HG02973 (cell line): ENCODE measurements around the gene HINT2.

Experiments
- ATAC-seq: cut with Tn5 transposase; IDR thresholded peaks from one replicate; pipeline ENCODE4 v1.9.1; 2021; ENCODE audit warnings: moderate library complexity; ENCODE audit not compliant: unreplicated experiment

Gene HINT2

GRCh38 chr9:35781066-35781465, 33.8 kb downstream of the HINT2 start:
- ATAC-seq, result no peak

GRCh38 chr9:35778496-35778895, 36.3 kb downstream of the HINT2 start:
- no peak for ATAC-seq

- no peak for ATAC-seq
These were observed 38.8 kb downstream of the HINT2 start for GRCh38 chr9:35776018-35776417.

GRCh38 chr9:35774907-35775635, 39.8 kb downstream of the HINT2 start:
- no peak for ATAC-seq

GRCh38 chr9:35771943-35772342, 42.9 kb downstream of the HINT2 start:
- ATAC-seq, result no peak

- ATAC-seq, result no peak
These were observed 43.3 kb downstream of the HINT2 start for GRCh38 chr9:35771534-35771933.

- no peak for ATAC-seq
These were observed 43.8 kb downstream of the HINT2 start for GRCh38 chr9:35771075-35771433.

- no peak for ATAC-seq
These were observed 45.1 kb downstream of the HINT2 start for GRCh38 chr9:35769763-35770162.

- no peak for ATAC-seq
These were observed 47.4 kb downstream of the HINT2 start for GRCh38 chr9:35767458-35767857.

- no peak for ATAC-seq
These were observed 47.8 kb downstream of the HINT2 start for GRCh38 chr9:35766997-35767396.

- ATAC-seq, result no peak
These were observed 51.0 kb downstream of the HINT2 start for GRCh38 chr9:35763803-35764202.

- no peak for ATAC-seq
These were observed 51.7 kb downstream of the HINT2 start for GRCh38 chr9:35763181-35763580.
